ENCODE results near the gene EOGT.

The EOGT gene

DNA sequence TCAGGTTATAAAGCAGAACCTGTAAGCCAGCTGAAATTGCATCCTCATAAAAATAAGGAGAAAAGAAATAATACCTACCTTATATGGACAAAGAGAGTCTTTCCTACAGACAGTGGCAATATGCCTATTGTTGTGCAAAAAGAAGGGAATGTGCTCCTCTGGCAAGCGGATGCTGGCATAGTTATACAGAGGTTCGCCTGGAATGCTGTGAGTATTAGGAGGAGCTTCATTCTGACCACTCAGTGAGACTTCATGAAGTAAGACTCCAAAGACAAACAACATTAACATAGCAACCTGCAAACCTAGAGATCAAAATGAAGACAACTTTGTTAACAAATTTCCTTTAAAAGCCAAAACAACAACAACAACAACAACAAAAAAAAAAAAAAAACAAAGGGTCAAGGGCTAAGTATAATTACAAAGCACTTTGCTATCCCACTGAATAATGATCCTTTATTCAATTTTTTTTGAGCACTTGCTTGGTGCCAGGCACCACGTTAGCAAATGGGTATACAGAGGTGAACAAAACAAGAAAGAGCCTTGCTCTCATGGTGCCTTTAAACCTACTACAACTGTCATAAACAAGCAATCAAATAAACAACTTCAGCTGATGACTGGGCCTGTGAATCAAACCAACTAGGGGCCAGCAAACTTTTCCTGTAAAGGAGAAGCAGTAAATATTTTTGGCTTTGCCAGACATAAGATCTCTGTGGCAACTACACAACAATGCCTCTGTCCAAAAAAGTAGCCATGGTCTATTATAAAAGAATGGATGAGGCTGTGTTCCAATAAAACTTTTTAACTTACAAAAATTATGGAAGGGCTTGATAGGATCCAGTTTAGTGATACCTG, 3.7 kb downstream of the EOGT start:
- in situ Hi-C loops (cut with MboI; ENCODE audit: low sequenced_read_pairs), result no loop called here

- in situ Hi-C loops (cut with MboI; ENCODE audit: low sequenced_read_pairs), result no loop called here
These were observed 4.5 kb downstream of the EOGT start for GRCh38 chr3:69008980-69009379.

DNA sequence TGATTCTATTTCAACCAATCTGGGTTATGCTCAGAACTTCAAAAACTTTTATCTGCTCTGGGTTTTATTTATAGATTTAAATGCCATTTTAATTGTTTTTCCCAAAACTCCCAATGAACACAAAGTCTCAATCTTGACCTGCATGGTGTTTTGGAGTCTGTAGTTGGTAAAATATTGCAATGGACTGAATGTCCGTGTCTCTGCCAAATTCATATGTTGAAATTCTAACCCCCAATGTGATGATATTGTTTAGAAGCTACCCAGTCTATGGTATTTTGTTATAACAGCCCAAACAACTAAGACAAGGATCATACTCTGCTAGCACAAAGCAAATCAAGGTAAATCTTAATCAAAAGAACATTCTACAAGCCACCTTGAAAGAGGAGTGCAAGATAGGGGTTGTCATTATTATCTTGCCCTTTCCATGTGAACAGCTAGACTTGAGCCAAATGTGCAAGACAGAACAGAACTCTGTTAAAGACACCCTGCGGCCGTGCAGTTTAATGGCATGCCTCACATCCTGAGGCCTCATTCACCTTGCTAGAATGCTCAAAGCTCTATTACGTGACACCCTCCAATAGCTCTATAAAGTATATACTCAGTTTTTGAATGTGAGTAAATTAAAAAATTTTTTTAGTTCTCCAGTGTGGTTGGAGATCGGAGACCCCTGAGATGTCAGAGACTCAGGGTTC, 7.5 kb downstream of the EOGT start:
- in situ Hi-C loops (cut with MboI; ENCODE audit: low sequenced_read_pairs), result no loop called here

DNA sequence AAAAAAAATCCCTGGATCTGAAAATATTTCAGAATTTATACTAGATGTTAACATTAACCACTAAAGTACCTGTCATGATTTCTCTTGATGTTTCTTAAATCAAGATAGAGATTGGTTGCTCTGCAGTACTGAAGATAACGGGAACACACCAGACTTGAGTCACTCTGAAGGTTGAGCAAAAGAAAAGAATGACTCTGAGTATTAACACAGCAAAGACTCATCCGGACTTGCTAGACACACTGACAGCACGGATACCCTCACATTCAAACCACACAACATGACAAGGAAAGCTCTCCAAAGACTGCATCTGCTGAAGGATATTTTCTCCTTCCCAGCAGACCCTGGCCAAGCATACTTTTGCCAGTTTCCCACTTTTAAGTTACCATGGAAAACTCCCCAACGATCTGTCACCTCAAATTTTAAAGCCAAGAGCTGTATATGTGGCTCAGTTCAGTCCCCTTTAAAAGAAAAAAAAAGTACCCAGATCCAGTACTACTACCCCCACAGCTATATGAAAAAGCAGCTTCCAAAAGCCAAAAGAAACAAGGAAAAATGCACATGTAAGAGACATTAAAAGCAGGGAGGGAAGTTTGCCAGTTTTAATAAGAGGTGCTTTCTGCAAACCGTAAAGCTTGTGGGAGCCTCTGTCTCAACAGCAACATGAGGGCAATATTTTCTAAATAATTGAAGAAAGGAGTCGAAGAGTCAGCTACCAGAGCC, 8.3 kb downstream of the EOGT start:
- in situ Hi-C loops (cut with MboI; ENCODE audit: low sequenced_read_pairs), result no loop called here

DNA sequence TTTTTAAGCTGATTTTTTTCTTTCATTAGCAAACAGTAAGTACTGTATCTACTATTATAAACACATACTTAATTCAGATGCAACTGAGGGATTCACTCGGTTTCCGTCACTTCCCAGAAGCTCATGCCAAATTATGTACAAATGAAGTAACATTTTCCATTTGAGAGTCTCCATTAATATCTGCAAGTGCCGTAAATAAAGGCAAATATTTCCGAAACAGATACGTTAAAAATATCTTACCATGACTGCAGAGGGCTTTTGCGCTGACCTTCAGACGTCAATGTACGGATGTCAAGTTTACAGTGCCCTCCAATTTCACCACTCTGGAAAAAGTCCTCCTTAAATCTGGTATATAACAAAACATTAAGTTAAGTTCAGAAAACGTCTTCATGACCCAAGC, 9.3 kb downstream of the EOGT start:
- in situ Hi-C loops (cut with MboI; ENCODE audit: low sequenced_read_pairs), result no loop called here

- in situ Hi-C loops (cut with MboI; ENCODE audit: low sequenced_read_pairs), result no loop called here
These were observed 13.9 kb downstream of the EOGT start for GRCh38 chr3:68999605-69000004.

GRCh38 chr3:68999158-68999557, 14.3 kb downstream of the EOGT start:
- in situ Hi-C loops (cut with MboI; ENCODE audit: low sequenced_read_pairs), result no loop called here

DNA sequence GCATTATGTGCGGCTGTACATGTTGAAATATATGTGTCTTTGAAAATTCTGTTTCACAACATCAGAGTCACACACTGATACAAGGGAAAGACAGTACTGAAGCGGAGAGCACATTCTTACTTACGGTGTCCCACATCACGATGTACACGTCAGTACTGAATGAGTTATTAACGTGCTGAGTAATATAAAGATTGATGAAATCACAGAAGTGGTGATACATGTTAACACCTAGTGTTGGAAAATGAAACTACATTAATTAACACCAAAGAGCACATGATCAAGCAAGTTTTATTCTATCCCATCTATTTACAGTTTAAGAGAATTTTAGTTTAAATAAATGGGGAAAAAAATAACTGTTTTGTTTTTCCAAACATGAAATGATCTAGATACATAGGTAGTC, 15.6 kb downstream of the EOGT start:
- in situ Hi-C loops (cut with MboI; ENCODE audit: low sequenced_read_pairs), result no loop called here

DNA sequence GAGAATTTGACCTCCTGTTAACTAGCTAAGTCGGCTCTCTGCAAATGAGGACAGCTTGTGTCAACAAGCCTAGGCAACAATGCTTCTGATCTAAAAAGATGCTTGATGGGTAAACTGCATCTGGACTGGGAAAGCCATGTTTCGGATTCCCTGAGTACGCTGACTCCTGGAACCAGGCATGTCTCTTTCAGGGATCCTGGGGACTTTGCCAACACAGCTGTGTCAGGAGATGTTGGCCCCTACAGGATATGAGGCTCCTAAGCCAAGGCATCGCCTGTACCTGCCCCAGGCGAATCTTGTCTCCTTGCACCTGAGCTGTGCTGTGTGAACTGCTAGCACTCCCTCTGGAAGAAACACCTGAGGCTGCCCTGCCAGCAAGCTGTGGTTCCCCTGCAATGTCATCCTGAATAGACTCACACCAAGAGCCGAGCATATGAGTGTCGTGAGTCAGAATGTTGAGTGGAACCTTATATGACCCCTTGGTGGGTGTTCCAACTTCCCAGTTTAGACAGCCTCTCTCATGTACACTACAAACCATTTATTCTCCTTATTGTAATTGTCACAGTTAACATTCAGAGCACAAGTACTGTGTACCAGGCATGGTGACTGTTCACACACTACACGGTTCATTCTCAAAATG, 17.0 kb downstream of the EOGT start:
- in situ Hi-C loops (cut with MboI; ENCODE audit: low sequenced_read_pairs), result no loop called here

DNA sequence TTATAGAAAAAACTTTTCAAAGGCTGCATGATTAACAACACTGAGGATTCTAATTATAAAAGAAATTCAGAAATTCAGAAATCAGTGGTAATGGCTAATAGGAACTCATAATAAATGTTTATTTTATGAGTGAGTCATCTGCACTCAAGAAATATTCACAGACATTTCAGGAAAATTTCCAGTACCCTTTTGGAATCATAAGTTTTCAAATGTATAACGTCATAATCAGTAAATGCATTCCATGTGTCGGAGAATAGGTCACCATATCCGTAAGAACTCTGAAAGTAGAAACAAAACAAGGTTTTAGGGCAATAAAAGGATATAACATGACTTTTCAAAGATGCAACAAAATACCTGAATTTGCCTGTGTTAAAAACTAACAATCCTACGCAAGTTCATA, 24.7 kb downstream of the EOGT start:
- in situ Hi-C loops (cut with MboI; ENCODE audit: low sequenced_read_pairs), result no loop called here

- in situ Hi-C loops (cut with MboI; ENCODE audit: low sequenced_read_pairs), result no loop called here
These were observed 26.2 kb downstream of the EOGT start for GRCh38 chr3:68987322-68987721.

DNA sequence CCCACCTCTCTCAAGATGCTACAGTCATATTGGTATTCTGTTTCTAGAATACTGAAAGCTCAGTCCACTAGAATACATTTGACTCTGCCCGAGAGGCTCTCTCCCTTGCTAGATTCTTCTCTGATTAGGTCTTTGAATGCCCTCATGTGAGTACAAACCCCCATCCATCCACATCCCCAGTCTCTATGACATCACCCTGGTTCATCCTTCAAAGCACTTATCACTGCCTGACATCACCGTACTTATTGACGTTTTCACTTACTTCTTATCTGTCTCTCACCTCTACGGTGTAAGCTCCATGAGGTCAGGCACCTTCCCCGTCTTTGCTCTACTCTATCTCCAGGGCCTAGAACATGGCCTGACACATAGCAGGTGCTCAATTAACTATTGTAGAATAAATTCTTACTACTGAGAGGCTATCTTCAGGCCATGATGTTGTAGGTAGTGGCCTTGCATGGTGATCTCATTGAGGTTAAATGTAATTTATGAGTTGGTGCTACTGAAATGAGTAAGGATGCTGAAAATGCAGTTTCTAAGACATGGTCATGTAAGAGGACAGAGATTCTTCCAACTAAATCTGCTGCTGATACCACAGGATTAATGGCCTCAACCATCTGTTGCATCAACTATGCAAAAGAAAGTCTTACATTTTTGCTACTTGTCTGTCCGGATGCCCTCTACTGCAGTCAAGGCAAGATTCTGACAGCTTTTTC, 26.8 kb downstream of the EOGT start:
- in situ Hi-C loops (cut with MboI; ENCODE audit: low sequenced_read_pairs), result no loop called here

GRCh38 chr3:68985146-68985790, 28.2 kb downstream of the EOGT start:
- in situ Hi-C loops (cut with MboI; ENCODE audit: low sequenced_read_pairs), result no loop called here

- in situ Hi-C loops (cut with MboI; ENCODE audit: low sequenced_read_pairs), result no loop called here
These were observed 29.4 kb downstream of the EOGT start for GRCh38 chr3:68984011-68984530.

- in situ Hi-C loops (cut with MboI; ENCODE audit: low sequenced_read_pairs), result no loop called here
These were observed 35.9 kb downstream of the EOGT start for GRCh38 chr3:68977486-68978167.

DNA sequence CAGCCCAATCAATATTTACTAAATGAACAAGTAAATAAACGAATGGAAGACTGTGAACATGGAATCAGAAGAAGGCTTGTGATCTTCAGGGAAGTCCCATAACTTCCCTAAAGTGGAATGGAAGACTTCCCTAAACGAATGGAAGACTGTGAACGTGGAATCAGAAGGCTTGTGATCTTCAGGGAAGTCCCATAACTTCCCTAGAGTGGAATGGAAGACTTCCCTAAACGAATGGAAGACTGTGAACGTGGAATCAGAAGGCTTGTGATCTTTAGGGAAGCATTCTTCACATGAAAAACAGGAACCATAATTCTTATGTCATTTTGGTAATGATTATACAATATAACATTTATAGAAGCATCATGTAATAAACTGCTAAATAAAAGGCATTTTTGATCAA, 38.8 kb downstream of the EOGT start:
- in situ Hi-C loops (cut with MboI; ENCODE audit: low sequenced_read_pairs), result no loop called here

DNA sequence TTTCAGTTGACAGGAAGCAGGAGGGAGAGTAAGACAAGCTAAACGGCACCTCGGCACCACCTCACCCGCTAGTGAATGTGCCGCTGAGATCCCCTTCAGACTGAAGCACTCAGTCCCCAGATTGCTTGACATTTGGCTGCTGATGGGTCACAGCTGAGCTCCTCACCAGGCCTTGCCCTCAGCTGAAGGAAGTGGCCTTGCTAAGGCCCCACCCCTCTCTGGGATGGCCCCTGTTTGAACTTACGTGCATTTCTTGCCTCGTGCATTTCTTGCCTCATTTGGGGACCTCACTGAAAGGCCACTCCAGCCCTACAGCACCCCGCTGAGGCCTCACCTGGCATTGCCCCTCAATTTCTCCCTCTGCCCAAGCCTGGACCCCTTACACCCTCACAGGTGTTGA, 39.8 kb downstream of the EOGT start:
- in situ Hi-C loops (cut with MboI; ENCODE audit: low sequenced_read_pairs), result no loop called here

DNA sequence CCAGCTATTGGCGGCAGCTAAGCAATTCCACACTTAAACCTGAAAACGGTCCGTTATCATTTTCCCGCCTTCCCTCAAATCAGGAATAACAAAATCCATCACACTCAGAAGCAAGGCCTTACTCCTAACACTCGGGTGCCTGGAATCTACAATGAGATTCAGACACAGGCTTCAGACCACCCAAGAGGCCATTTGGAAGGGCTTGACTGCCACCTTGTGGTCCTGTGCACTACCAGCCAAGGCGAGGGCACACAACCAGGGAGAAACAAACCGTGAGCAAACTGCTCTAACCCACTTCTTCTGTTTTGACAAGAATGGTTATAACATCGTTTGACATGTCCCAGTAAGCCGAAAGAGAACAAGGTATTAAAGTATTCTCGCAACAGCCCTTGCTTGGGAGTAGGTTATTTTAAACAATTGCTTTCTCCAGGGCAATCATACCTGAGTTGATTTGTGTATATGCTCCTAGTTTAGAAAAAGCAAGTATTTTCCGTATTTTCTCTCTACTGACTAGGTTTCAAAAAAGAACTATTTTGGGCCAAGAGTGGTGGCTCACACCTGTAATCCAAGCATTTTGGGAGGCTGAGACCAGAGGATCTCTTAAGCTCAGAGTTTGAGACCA, 41.0 kb downstream of the EOGT start:
- in situ Hi-C loops (cut with MboI; ENCODE audit: low sequenced_read_pairs), result no loop called here

DNA sequence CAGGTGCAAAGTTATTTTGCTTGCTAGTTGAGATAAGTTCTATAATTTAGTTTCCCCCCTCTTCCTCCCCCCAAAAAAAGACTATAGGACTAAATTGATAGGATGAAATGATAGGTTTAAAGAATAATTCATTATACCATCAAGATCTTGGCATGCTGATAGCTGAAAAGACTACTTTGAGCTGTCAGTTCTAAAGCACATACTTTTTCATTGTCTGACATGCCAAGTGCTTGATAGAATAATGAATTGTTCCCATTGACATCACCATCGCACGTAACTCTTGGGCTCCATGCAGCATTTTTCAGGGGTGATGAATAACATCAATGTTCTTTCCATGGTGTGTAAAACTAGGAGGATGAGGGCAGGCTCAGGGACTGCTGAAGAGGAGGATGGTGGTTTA, 48.8 kb downstream of the EOGT start:
- in situ Hi-C loops (cut with MboI; ENCODE audit: low sequenced_read_pairs), result no loop called here
